GM12878 (cell line): ENCODE results near the gene JMY. TPM values are rescaled to one million over a fixed set of nuclear protein-coding genes. Genes with fewer than 3 reads are reported as not detected.

ENCODE experiments used
- ASH2L ChIP-seq: fragments of 300-600, 200-600 bp; sonication (generic); IDR thresholded peaks from 2 replicates; pipeline ENCODE4 v1.6.1; 2017; ENCODE audit warnings: low read depth, mild to moderate bottlenecking, borderline replicate concordance
- BHLHE40 ChIP-seq, 2 experiments: fragments of 450-650 bp in 1 of 2; IDR thresholded peaks; 2 replicates each; pipeline ENCODE4 v1.6.1; 2011 to 2017; ENCODE audit warnings: low read depth in 2 of 2, borderline replicate concordance in 1 of 2, improper control_type of control experiment in 1 of 2, low read length in 1 of 2, mild to moderate bottlenecking in 1 of 2
- BRCA1 ChIP-seq: IDR thresholded peaks from 2 replicates; pipeline ENCODE4 v1.6.1; 2011; ENCODE audit warnings: low read depth, low read length, improper control_type of control experiment
- CREB1 ChIP-seq: IDR thresholded peaks from 2 replicates; pipeline ENCODE4 v1.6.1; 2012; ENCODE audit warnings: low read depth, mild to moderate bottlenecking, inconsistent platforms
- DPF2 ChIP-seq: fragments of 450-650 bp; IDR thresholded peaks from 2 replicates; pipeline ENCODE4 v1.6.1; 2017; ENCODE audit warnings: mild to moderate bottlenecking
- EED ChIP-seq: sonication (generic); IDR thresholded peaks from 2 replicates; pipeline ENCODE4 v1.6.1; 2016; ENCODE audit warnings: antibody characterized with exemption, low read depth
- ETV6 ChIP-seq, 2 experiments: fragments of 450-650 bp in 1 of 2; IDR thresholded peaks in 1 of 2; conservative IDR thresholded peaks in 1 of 2; 2 replicates each; pipeline ENCODE4 v1.6.1; 2014; ENCODE audit warnings: antibody characterized with exemption in 1 of 2, borderline replicate concordance in 1 of 2, low read depth in 1 of 2, mild to moderate bottlenecking in 1 of 2, moderate library complexity in 1 of 2
- IRF4 ChIP-seq: IDR thresholded peaks from 2 replicates; pipeline ENCODE4 v1.6.1; 2011; ENCODE audit warnings: low read depth, low read length
- MEF2B ChIP-seq: fragments of 450-650 bp; IDR thresholded peaks from 2 replicates; pipeline ENCODE4 v1.6.1; 2018; ENCODE audit warnings: mild to moderate bottlenecking, moderate library complexity; ENCODE audit not compliant: partially characterized antibody, poor library complexity, severe bottlenecking
- MTA3 ChIP-seq: IDR thresholded peaks from 2 replicates; pipeline ENCODE4 v1.6.1; 2012; ENCODE audit warnings: low read length, inconsistent platforms, borderline replicate concordance
- POLR2A ChIP-seq: IDR thresholded peaks from 2 replicates; pipeline ENCODE4 v1.6.1; 2011; ENCODE audit warnings: low read depth, mild to moderate bottlenecking, low read length
- SMAD1 ChIP-seq: fragments of 450-650 bp; IDR thresholded peaks from 2 replicates; pipeline ENCODE4 v1.6.1; 2018; ENCODE audit warnings: mild to moderate bottlenecking, low read depth; ENCODE audit not compliant: partially characterized antibody
- SP1 ChIP-seq: IDR thresholded peaks from one replicate; pipeline ENCODE4 v1.6.1; 2011; ENCODE audit warnings: low read depth, low read length
- SREBF2 ChIP-seq: IDR thresholded peaks from 2 replicates; pipeline ENCODE4 v1.6.1; 2012; ENCODE audit warnings: mild to moderate bottlenecking, low read length
- TAF1 ChIP-seq: IDR thresholded peaks from 2 replicates; pipeline ENCODE4 v1.6.1; 2011; ENCODE audit warnings: mild to moderate bottlenecking, low read depth, low read length, borderline replicate concordance
- TBL1XR1 ChIP-seq: IDR thresholded peaks from 2 replicates; pipeline ENCODE4 v1.6.1; 2012; ENCODE audit warnings: low read depth, low read length, improper control_type of control experiment
- TCF3 ChIP-seq: IDR thresholded peaks from 2 replicates; pipeline ENCODE4 v1.6.1; 2012; ENCODE audit warnings: low read depth, mild to moderate bottlenecking, low read length, borderline replicate concordance; ENCODE audit not compliant: insufficient read depth
- ZNF24 ChIP-seq: fragments of 450-650 bp; IDR thresholded peaks from 2 replicates; pipeline ENCODE4 v1.6.1; 2017; ENCODE audit warnings: antibody characterized with exemption, mild to moderate bottlenecking
- ZNF384 ChIP-seq: IDR thresholded peaks from 2 replicates; pipeline ENCODE4 v1.6.1; 2012; ENCODE audit warnings: low read depth, mild to moderate bottlenecking, low read length, improper control_type of control experiment, borderline replicate concordance
- polyA plus RNA-seq, 11 experiments: library from polyadenylated mRNA; depleted of rRNA in 4 of 11; unstranded in 6 of 11; stranded (reverse) in 5 of 11; fragments of >200 nt; fragmentation: Nextera tagmentation in 4 of 11; fragmentation: Illumina TruSeq in 1 of 11; extraction: Ambion mirVana in 4 of 11; extraction: Trizol in 1 of 11; gene quantifications; 1 replicate in 1 of 11; 2 replicates in 10 of 11; pipeline versions ENCODE4 v1.2.1 to v1.2.3, GENCODE V29; 2011 to 2016; ENCODE audit warnings: inconsistent platforms in 2 of 11, missing spikeins in 2 of 11, low read depth in 1 of 11
- total RNA-seq, 4 experiments: library from RNA; depleted of rRNA in 3 of 4; stranded (reverse); fragments of >200 nt in 3 of 4; fragmentation: Illumina TruSeq in 1 of 4; extraction: Trizol in 1 of 4; gene quantifications; 2 replicates each; pipeline versions ENCODE4 v1.2.1 to v1.2.3, GENCODE V29; 2013 to 2021
- TF ChIP-seq, protein P1 (sequence below): IDR thresholded peaks from 2 replicates; pipeline ENCODE4 v1.6.1; 2011; ENCODE audit warnings: borderline replicate concordance, low read depth, mild to moderate bottlenecking, moderate library complexity, low read length; ENCODE audit not compliant: insufficient read depth, poor library complexity, severe bottlenecking
- TF ChIP-seq, protein P2 (sequence below): fragments of 450-650 bp; IDR thresholded peaks from 2 replicates; pipeline ENCODE4 v1.6.1; 2018; ENCODE audit warnings: mild to moderate bottlenecking, low read depth, moderate library complexity; ENCODE audit not compliant: partially characterized antibody
- TF ChIP-seq, protein P3 (sequence below): fragments of 450-650 bp; IDR thresholded peaks from 2 replicates; pipeline ENCODE4 v1.6.1; 2017; ENCODE audit warnings: borderline replicate concordance
- TF ChIP-seq, protein P4 (sequence below): fragments of 450-650 bp; IDR thresholded peaks from 2 replicates; pipeline ENCODE4 v1.6.1; 2017; ENCODE audit warnings: mild to moderate bottlenecking, low read depth, inconsistent platforms; ENCODE audit not compliant: poor library complexity, severe bottlenecking

Gene JMY
- total and polyA plus RNA-seq, 10 of the 15 experiments (the other 5 are each of a cell fraction or from before 2014, with no cell fraction given): 0.63 to 4.8 (median 2.4) TPM

DNA sequence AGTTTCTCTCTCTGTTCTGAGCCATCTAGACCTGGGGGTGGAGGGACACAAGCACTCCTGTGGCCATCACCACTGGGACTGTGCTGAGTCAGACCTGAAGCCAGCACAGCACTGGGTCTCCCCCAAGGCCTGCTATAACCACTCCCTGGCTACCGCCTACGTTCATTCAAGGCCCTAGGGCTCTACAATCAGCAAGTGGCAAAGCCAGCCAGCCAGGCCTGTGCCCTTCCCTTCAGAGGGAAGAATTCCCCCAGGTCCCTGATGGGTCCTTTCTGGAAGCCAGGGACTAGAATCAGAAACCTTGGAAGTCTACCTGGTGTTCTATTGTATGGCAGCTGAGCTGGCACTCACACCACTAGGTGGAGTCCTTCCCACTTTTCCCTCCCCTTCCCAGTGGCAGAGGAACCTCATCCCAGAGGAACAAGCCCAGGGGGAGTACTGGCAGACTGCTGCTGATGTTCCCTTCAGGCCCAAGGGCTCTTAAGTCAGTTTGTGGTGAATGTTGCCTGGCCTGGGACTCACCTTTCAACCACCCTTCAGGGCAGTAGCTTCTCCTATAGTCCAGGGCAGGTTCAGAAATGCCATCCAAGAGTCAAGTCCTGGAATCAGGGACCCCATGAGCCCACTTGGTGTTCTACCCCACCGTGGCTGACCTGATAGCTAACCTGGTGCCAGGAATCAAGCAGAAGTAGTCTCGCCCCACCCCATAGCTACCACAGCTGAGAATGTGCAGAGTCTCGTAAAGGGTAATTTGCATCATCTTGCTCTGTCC lies 20.0 kb downstream of the JMY start (continued):
- TF ChIP-seq, protein P1, sequence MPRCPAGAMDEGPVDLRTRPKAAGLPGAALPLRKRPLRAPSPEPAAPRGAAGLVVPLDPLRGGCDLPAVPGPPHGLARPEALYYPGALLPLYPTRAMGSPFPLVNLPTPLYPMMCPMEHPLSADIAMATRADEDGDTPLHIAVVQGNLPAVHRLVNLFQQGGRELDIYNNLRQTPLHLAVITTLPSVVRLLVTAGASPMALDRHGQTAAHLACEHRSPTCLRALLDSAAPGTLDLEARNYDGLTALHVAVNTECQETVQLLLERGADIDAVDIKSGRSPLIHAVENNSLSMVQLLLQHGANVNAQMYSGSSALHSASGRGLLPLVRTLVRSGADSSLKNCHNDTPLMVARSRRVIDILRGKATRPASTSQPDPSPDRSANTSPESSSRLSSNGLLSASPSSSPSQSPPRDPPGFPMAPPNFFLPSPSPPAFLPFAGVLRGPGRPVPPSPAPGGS: no peak
- TF ChIP-seq MTA3 (no peak), MEF2B (peak; percentile 48), SMAD1 (no peak), ZNF384 (no peak), TAF1 (no peak), DPF2 (peak; percentile 55; the same call in 1 of the 2 replicates), BRCA1 (no peak), TBL1XR1 (no peak), BHLHE40 (IDR thresholded peaks at IDR 0.05; ENCODE audit: borderline replicate concordance in 1 of 2, low read depth in 2 of 2, low read length in 1 of 2) (0 out of 4 replicates have a peak, but pooled peaks of 1 of the 2 experiments have one; percentile 24), ASH2L (no peak), ETV6 (conservative IDR thresholded peaks at IDR 0.05 in 1 of 2, IDR thresholded peaks at IDR 0.05 in 1 of 2; ENCODE audit: borderline replicate concordance in 1 of 2, low read depth in 1 of 2) (no peak), ZNF24 (no peak), CREB1 (no peak), POLR2A (no peak), EED (peak; percentile 68), SP1 (no peak), TCF3 (no peak), SREBF2 (no peak), IRF4 (peak; percentile 57)
- TF ChIP-seq, protein P2, sequence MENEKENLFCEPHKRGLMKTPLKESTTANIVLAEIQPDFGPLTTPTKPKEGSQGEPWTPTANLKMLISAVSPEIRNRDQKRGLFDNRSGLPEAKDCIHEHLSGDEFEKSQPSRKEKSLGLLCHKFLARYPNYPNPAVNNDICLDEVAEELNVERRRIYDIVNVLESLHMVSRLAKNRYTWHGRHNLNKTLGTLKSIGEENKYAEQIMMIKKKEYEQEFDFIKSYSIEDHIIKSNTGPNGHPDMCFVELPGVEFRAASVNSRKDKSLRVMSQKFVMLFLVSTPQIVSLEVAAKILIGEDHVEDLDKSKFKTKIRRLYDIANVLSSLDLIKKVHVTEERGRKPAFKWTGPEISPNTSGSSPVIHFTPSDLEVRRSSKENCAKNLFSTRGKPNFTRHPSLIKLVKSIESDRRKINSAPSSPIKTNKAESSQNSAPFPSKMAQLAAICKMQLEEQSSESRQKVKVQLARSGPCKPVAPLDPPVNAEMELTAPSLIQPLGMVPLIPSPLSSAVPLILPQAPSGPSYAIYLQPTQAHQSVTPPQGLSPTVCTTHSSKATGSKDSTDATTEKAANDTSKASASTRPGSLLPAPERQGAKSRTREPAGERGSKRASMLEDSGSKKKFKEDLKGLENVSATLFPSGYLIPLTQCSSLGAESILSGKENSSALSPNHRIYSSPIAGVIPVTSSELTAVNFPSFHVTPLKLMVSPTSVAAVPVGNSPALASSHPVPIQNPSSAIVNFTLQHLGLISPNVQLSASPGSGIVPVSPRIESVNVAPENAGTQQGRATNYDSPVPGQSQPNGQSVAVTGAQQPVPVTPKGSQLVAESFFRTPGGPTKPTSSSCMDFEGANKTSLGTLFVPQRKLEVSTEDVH: no peak
- TF ChIP-seq, protein P3, sequence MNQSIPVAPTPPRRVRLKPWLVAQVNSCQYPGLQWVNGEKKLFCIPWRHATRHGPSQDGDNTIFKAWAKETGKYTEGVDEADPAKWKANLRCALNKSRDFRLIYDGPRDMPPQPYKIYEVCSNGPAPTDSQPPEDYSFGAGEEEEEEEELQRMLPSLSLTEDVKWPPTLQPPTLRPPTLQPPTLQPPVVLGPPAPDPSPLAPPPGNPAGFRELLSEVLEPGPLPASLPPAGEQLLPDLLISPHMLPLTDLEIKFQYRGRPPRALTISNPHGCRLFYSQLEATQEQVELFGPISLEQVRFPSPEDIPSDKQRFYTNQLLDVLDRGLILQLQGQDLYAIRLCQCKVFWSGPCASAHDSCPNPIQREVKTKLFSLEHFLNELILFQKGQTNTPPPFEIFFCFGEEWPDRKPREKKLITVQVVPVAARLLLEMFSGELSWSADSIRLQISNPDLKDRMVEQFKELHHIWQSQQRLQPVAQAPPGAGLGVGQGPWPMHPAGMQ: no peak
- TF ChIP-seq, protein P4, sequence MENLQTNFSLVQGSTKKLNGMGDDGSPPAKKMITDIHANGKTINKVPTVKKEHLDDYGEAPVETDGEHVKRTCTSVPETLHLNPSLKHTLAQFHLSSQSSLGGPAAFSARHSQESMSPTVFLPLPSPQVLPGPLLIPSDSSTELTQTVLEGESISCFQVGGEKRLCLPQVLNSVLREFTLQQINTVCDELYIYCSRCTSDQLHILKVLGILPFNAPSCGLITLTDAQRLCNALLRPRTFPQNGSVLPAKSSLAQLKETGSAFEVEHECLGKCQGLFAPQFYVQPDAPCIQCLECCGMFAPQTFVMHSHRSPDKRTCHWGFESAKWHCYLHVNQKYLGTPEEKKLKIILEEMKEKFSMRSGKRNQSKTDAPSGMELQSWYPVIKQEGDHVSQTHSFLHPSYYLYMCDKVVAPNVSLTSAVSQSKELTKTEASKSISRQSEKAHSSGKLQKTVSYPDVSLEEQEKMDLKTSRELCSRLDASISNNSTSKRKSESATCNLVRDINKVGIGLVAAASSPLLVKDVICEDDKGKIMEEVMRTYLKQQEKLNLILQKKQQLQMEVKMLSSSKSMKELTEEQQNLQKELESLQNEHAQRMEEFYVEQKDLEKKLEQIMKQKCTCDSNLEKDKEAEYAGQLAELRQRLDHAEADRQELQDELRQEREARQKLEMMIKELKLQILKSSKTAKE: peak; percentile 68
